NCI-H2107 (cell line): ENCODE results near the gene MAN2C1.

Source experiments
- DNase-seq: peaks from one replicate; lab custom pipeline; 2025; lab: John Stamatoyannopoulos, UW

The MAN2C1 gene

GRCh38 chr15:75306188-75306587, 62.2 kb downstream of the MAN2C1 start:
- DNase-seq, result no peak
